PC-9 (cell line): ENCODE measurements around the gene PCID2. TPM values are rescaled to one million over a fixed set of nuclear protein-coding genes. Genes with fewer than 3 reads are reported as not detected.
A peak's percentile ranks its signal among the peaks of the same experiment; 100 is the strongest.

ENCODE experiments used
- BruUV-seq: library from RNA; stranded (reverse); fragments of 400-500 nt; replicated peaks from 2 replicates; lab custom pipeline; 2021; lab: Mats Ljungman, UMichigan
- CTCF ChIA-PET: fragments of 300-600 bp; sonication (Branson Sonifier 250); formaldehyde crosslinking; loops from one replicate; lab custom pipeline; 2022; ENCODE audit warnings: antibody characterized with exemption; lab: Charles Lee
- POLR2A ChIA-PET: fragments of 300-600 bp; sonication (Branson Sonifier 250); formaldehyde crosslinking; loops from one replicate; lab custom pipeline; 2022; ENCODE audit warnings: antibody characterized with exemption; ENCODE audit not compliant: unreplicated experiment; lab: Charles Lee
- DNase-seq, 2 experiments: peaks; one replicate each; pipeline versions ENCODE4 v3.0.0 to v3.0.0-alpha.2; 2015 to 2022; ENCODE audit warnings: mixed read lengths in 1 of 2
- H2AFZ ChIP-seq: fragments of 200-600 bp; sonication (generic); 2 replicates; pipeline ENCODE4 v1.8.1; 2017; ENCODE audit warnings: antibody characterized with exemption
- H3F3A ChIP-seq: fragments of 200-600 bp; sonication (generic); 2 replicates; pipeline ENCODE4 v1.8.1; 2017; ENCODE audit warnings: antibody characterized with exemption, mild to moderate bottlenecking, low read depth; ENCODE audit not compliant: insufficient read depth
- H3K27ac ChIP-seq: fragments of 200-600 bp; sonication (generic); 2 replicates; pipeline ENCODE4 v1.6.1; 2016; ENCODE audit warnings: mixed run types
- H3K27me3 ChIP-seq: fragments of 200-600 bp; sonication (generic); 2 replicates; pipeline ENCODE4 v1.6.1; 2016; ENCODE audit warnings: low read depth, mixed run types; ENCODE audit not compliant: insufficient read depth
- H3K36me3 ChIP-seq: fragments of 200-600 bp; sonication (generic); 2 replicates; pipeline ENCODE4 v1.6.1; 2016; ENCODE audit warnings: low read depth, mixed run types
- H3K4me1 ChIP-seq: fragments of 200-600 bp; sonication (generic); replicated peaks from 2 replicates; pipeline ENCODE4 v1.6.1; 2016; ENCODE audit warnings: mixed run types; ENCODE audit not compliant: insufficient read depth
- H3K4me2 ChIP-seq: fragments of 200-600 bp; sonication (generic); 2 replicates; pipeline ENCODE4 v1.6.1; 2017; ENCODE audit warnings: mixed run types
- H3K4me3 ChIP-seq: fragments of 200-600 bp; sonication (generic); 2 replicates; pipeline ENCODE4 v1.6.1; 2016; ENCODE audit warnings: mixed run types
- H3K79me2 ChIP-seq: fragments of 200-600 bp; sonication (generic); 2 replicates; pipeline ENCODE4 v1.6.1; 2017; ENCODE audit warnings: low read depth, mixed run types
- H3K9me2 ChIP-seq: fragments of 200-600 bp; sonication (generic); 2 replicates; pipeline ENCODE4 v1.8.1; 2017; ENCODE audit warnings: mild to moderate bottlenecking; ENCODE audit not compliant: insufficient read depth
- H3K9me3 ChIP-seq: fragments of 200-600 bp; sonication (generic); 2 replicates; pipeline ENCODE4 v1.8.1; 2016; ENCODE audit warnings: low read depth; ENCODE audit not compliant: insufficient read depth
- H4K20me1 ChIP-seq: fragments of 200-600 bp; sonication (generic); 2 replicates; pipeline ENCODE4 v1.8.1; 2017; ENCODE audit not compliant: insufficient read depth
- EZH2 ChIP-seq: fragments of 200-600 bp; sonication (generic); IDR thresholded peaks from 2 replicates; pipeline ENCODE4 v1.8.0; 2017; ENCODE audit warnings: antibody characterized with exemption, low read depth
- intact Hi-C: fragments of 100-400 bp; cut with micrococcal nuclease; formaldehyde crosslinking; loops from one replicate; pipeline ENCODE4 v1.10.0; 2022; ENCODE audit not compliant: unreplicated experiment
- total RNA-seq: library from RNA; stranded (reverse); gene quantifications from 2 replicates; pipeline ENCODE4 v1.2.3, GENCODE V29; 2021
- TF ChIP-seq, protein P1 (sequence below): fragments of 200-600 bp; sonication (generic); conservative IDR thresholded peaks from 2 replicates; pipeline ENCODE4 v1.6.1; 2017; ENCODE audit warnings: mixed run types, antibody characterized with exemption, mild to moderate bottlenecking, moderate library complexity

Gene PCID2
- total RNA-seq, 1 experiment from 2014 or later, result 71.8 TPM

DNA sequence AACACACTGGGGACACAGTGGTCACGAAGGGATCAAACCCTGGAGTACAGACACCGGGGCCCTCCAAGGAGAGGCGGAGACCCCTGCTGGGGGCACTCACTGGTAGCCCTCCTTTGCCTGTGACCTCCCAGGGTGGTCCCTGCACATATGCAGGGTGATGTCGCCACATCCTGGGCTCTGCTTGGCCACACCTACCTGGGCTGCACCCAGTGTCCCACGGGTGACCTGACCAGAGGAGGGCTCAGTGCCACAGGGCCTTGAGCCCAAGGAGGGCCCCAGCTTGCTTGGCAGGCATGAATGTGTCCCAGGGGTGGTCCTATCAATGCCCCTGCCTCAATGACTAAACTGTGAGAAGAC is 4.1 kb downstream of the PCID2 start:
- no peak overlapping the region for H3K4me3 ChIP-seq
- no peak overlapping the region for H3K4me2 ChIP-seq
- no peaks in the 10 kb centered on the region for H3K27me3 ChIP-seq
- H4K20me1 ChIP-seq, result peaks cover 66% of the 10 kb centered on the region
- intact Hi-C loops, result no loop called here
- ChIA-PET POLR2A (interaction anchor here (0.7 kb wide), 1 partner anchor 21 kb away, joined by 5 read pairs; no protein-coding TSS in a partner anchor), CTCF (interaction anchor here (0.6 kb wide), 1 partner anchor 50 kb away, joined by 3 read pairs; no protein-coding TSS in a partner anchor)
- H3K27ac ChIP-seq, result no peak overlapping the region
- H3F3A ChIP-seq, result peaks cover 12% of the 10 kb centered on the region
- BruUV-seq, result no TSS peak
- TF ChIP-seq EZH2, result no peak
- TF ChIP-seq, protein P1, sequence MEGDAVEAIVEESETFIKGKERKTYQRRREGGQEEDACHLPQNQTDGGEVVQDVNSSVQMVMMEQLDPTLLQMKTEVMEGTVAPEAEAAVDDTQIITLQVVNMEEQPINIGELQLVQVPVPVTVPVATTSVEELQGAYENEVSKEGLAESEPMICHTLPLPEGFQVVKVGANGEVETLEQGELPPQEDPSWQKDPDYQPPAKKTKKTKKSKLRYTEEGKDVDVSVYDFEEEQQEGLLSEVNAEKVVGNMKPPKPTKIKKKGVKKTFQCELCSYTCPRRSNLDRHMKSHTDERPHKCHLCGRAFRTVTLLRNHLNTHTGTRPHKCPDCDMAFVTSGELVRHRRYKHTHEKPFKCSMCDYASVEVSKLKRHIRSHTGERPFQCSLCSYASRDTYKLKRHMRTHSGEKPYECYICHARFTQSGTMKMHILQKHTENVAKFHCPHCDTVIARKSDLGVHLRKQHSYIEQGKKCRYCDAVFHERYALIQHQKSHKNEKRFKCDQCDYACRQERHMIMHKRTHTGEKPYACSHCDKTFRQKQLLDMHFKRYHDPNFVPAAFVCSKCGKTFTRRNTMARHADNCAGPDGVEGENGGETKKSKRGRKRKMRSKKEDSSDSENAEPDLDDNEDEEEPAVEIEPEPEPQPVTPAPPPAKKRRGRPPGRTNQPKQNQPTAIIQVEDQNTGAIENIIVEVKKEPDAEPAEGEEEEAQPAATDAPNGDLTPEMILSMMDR, result no peak
- H3K9me2 ChIP-seq, result no peaks in the 10 kb centered on the region
- DNase-seq, result peak in 1 of 2 experiments; percentile 24
- peaks cover 89% of the 10 kb centered on the region for H3K79me2 ChIP-seq
- no peaks in the 10 kb centered on the region for H3K9me3 ChIP-seq
- H3K4me1 ChIP-seq, result peaks cover 20% of the 10 kb centered on the region
- no peak overlapping the region for H2AFZ ChIP-seq
- H3K36me3 ChIP-seq, result peaks cover 34% of the 10 kb centered on the region

DNA sequence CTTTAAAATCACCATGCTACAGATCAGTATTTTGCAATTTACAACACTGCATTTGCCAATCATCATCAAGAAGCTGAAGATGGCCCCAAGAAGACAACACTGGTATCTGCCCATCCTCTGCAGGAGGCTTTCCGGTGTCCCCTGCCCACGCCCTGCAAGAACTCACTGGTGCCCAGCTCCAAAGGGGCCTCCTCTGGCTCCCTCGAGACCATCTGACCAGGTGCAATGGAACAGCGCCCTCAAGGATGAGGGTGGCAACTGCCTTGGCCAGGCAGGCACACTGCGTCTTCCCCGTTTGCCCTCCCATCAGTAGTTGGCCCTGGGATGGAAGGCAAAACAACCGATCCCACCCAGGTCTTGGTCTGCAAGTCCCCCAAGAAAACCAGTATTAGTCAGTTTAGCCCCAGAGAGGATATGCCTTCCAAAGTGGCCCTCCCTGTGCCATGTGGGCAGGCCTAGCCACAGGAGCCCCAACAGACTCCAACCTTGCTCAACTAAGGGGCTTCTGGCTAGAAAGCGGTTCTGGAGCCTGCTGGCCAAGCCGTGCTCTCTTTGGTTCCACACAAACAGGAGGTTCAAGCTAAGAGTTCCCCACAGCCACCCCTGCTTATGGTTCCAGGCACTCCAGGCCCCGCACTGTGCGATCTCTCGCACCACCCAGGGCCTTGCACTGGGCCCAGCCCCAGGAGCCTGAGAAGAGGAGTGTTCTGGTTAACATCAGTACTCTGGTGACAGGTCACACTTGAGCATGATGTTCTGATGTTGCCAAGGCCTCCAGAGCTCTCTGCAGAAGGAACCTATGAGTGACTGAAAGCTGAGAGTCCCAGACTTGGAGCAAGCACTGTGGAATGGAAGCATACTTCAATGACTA is 4.7 kb downstream of the PCID2 start:
- H3K27ac ChIP-seq, result no peak overlapping the region
- H3K79me2 ChIP-seq, result peaks cover 96% of the 10 kb centered on the region
- peaks cover 40% of the 10 kb centered on the region for H3K36me3 ChIP-seq

DNA sequence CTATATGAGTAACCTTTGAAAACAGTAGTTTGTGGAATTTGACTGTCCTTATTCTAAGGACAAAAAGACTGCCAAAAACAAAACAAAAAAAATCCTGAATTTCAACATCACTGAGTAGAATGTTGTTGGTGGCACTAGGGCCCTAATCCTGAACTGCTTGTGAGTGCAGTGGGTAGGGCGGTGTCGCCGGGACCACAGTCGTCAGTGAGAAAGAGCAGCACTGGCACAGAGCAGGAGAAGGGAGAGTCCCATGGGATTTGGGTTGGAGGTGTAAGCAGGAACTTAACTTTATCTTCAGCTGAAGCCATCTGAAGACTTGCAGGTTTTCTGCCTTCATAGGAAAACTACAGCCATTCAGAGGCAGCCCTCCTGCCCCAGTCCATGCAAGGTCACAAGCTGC is 5.6 kb downstream of the PCID2 start:
- Histone ChIP-seq H3K9me2 (no peaks in the 10 kb centered on the region), H3K27me3 (no peaks in the 10 kb centered on the region), H3K4me3 (no peak overlapping the region), H3K79me2 (peaks cover 91% of the 10 kb centered on the region), H2AFZ (no peak overlapping the region), H4K20me1 (peaks cover 74% of the 10 kb centered on the region), H3K27ac (no peak overlapping the region), H3F3A (peaks cover 15% of the 10 kb centered on the region), H3K4me2 (no peak overlapping the region), H3K4me1 (peaks cover 20% of the 10 kb centered on the region), H3K36me3 (peaks cover 47% of the 10 kb centered on the region), H3K9me3 (no peaks in the 10 kb centered on the region)
- POLR2A ChIA-PET, result no interaction called here
- peak in 1 of 2 experiments; percentile 36 for DNase-seq
- TF ChIP-seq, protein P1, result no peak
- TF ChIP-seq EZH2, result no peak
- CTCF ChIA-PET, result no interaction called here
- intact Hi-C loops, result no loop called here
- no TSS peak for BruUV-seq

More for the DNA sequence above, 4.7 kb downstream of the PCID2 start:
- CTCF ChIA-PET, result interaction anchor here (0.5 kb wide), 1 partner anchor 68 kb away, joined by 5 read pairs; no protein-coding TSS in a partner anchor
- Histone ChIP-seq H3F3A (peaks cover 12% of the 10 kb centered on the region), H2AFZ (no peak overlapping the region), H3K9me3 (no peaks in the 10 kb centered on the region), H4K20me1 (peaks cover 70% of the 10 kb centered on the region), H3K4me3 (no peak overlapping the region), H3K27me3 (no peaks in the 10 kb centered on the region), H3K9me2 (no peaks in the 10 kb centered on the region), H3K4me1 (peaks cover 20% of the 10 kb centered on the region), H3K4me2 (no peak overlapping the region)
- intact Hi-C loops, result no loop called here
- peak in 1 of 2 experiments; percentile 11 for DNase-seq
- POLR2A ChIA-PET, result no interaction called here
- TF ChIP-seq EZH2, result no peak
- TF ChIP-seq, protein P1, result no peak
- BruUV-seq, result no TSS peak
